ENCODE data around the gene CSK. TPM values are rescaled to one million over a fixed set of nuclear protein-coding genes. Genes with fewer than 3 reads are reported as not detected.
A peak's percentile ranks its signal among the peaks of the same experiment; 100 is the strongest.

Gene CSK
- total RNA-seq, 2 experiments from 2014 or later = 330 to 341 TPM

DNA sequence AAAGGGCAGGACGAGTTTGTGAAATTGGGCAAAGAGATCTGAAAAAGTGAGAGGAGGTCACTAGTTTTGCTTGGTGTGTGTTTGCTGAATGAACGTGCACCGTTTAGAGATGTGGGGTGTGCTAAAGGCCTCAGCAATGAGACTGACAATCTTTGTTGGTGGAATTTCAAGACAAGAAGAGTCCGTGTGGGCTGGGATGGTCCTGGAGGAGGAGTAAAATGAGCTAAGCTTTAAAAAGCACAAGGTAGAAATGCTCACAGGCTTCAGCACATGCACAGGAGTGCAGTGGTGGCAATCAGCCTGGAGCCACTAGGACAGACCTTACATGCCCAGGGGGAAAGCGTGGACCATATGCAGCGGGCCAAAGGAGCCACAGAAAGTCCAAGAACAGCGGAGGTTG, 43.1 kb downstream of the CSK start:
- POLR2A ChIA-PET = interaction anchor here (2.4 kb wide), 1 partner anchor 20 kb away, joined by 5 read pairs; no protein-coding TSS in a partner anchor
- Mint-ChIP-seq H3K4me3 (no peak overlapping the region), H3K4me1 (peaks cover 9% of the 10 kb centered on the region), H3K36me3 (ENCODE audit: low read depth) (no peaks in the 10 kb centered on the region), H3K9me3 (no peaks in the 10 kb centered on the region), H3K27ac (no peak overlapping the region), H3K27me3 (peaks cover 25% of the 10 kb centered on the region)
- DNase-seq = no peak
- CTCF ChIA-PET = interaction anchor here (1.0 to 1.3 kb wide), 2 partner anchors 8 to 53 kb away, joined by 3 to 4 read pairs; no protein-coding TSS in a partner anchor

DNA sequence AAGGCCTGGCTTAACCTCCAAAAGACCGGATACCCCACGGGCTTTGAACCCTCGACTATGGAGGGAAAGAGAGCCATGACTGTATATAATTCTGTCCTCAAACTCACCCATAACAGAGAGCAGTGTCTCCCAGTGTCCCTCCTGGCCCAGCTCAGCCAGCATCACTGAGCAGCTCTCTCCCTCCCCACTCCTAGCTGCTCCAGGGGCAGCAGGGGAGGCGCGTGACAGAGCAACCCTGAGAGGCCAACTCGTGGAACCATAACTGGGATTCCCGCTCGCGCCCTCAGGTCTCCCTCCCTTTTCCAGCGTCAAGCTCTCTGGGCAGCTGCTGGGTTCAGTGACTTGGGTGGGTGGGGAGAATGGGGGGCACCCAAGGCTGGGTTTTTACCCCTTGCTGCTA, 44.0 kb downstream of the CSK start:
- H3K4me3 Mint-ChIP-seq = no peak overlapping the region

DNA sequence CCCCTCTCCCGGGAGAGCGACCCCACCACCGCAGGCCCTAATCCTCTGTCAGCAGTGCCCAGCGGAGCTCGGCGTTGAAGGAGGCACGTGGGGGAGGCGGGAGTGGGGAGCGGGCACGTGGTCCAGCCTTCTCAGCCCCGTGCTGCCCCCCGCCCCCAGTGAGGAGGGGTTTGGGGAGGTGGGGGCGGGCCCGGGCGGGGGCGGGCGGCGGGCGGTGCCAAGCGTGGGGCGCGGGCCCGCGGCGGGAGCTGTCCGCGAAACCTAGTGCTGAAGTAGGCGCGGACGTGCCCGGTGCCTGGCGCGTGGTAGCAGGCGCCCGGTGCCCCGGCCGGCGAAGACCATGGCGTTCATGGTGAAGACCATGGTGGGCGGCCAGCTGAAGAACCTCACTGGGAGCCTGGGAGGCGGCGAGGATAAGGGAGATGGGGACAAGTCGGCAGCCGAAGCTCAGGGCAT, 44.5 kb downstream of the CSK start, which contains the start of gene CPLX3:
Gene CPLX3 (plus strand): TSS at position 264 of the 456 bp plus-strand sequence. CDS start 77 bp downstream, at position 341.
- H3K36me3 Mint-ChIP-seq (ENCODE audit: low read depth) = no peaks in the 10 kb centered on the region
- peaks cover 14% of the 10 kb centered on the region for H3K4me1 Mint-ChIP-seq
- ChIA-PET POLR2A (interaction anchor here (1.4 to 2.4 kb wide), 2 partner anchors 18 to 43 kb away, joined by 3 to 5 read pairs; no protein-coding TSS in a partner anchor), CTCF (interaction anchor here (1.0 to 1.5 kb wide), 5 partner anchors 9 to 58 kb away, joined by 3 read pairs; no protein-coding TSS in a partner anchor)
- DNase-seq = peak; percentile 66
- no peak within 1 kb of the TSS for H3K4me3 Mint-ChIP-seq
- peaks cover 25% of the 10 kb centered on the region for H3K27me3 Mint-ChIP-seq
- no peak within 1 kb of the TSS for H3K27ac Mint-ChIP-seq
- H3K9me3 Mint-ChIP-seq = no peaks in the 10 kb centered on the region

More for the DNA sequence above, 44.0 kb downstream of the CSK start:
- H3K27me3 Mint-ChIP-seq = peaks cover 25% of the 10 kb centered on the region
- H3K27ac Mint-ChIP-seq = no peak overlapping the region
- POLR2A ChIA-PET = interaction anchor here (1.4 to 2.4 kb wide), 2 partner anchors 19 to 43 kb away, joined by 3 to 5 read pairs; no protein-coding TSS in a partner anchor
- no peaks in the 10 kb centered on the region for H3K9me3 Mint-ChIP-seq
- H3K4me1 Mint-ChIP-seq = peaks cover 14% of the 10 kb centered on the region
- CTCF ChIA-PET = interaction anchor here (1.0 to 1.5 kb wide), 4 partner anchors 8 to 59 kb away, joined by 3 read pairs; no protein-coding TSS in a partner anchor
- DNase-seq = no peak
- H3K36me3 Mint-ChIP-seq (ENCODE audit: low read depth) = no peaks in the 10 kb centered on the region

DNA sequence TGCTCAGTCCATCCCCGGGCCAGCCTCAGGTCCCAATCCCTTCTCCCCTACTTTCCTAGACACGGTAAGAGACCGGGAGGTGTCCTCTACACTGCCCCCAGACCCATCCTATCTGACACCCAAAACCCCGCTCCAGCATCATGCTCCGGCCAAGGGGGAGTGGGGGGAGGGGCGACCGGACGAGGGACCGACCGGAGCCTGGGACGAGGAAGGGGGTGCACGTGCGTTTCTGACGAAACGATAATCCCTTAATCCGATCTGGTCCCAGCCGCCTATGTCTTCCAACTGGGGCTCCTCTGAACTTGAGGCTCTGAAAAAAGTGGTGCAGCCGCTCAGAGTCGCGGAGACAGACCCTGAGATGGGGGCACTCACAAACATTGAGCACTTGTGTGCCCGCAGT, 45.0 kb downstream of the CSK start:
- Mint-ChIP-seq H3K4me1 (peaks cover 14% of the 10 kb centered on the region), H3K4me3 (no peak overlapping the region), H3K9me3 (no peaks in the 10 kb centered on the region), H3K27me3 (peaks cover 25% of the 10 kb centered on the region), H3K36me3 (ENCODE audit: low read depth) (no peaks in the 10 kb centered on the region), H3K27ac (no peak overlapping the region)
- no peak for DNase-seq
- CTCF ChIA-PET = interaction anchor here (1.0 to 1.5 kb wide), 3 partner anchors 27 to 58 kb away, joined by 3 read pairs; no protein-coding TSS in a partner anchor
- POLR2A ChIA-PET = interaction anchor here (0.6 to 1.4 kb wide), 3 partner anchors 16 to 44 kb away, joined by 3 to 4 read pairs (median 4); no protein-coding TSS in a partner anchor

DNA sequence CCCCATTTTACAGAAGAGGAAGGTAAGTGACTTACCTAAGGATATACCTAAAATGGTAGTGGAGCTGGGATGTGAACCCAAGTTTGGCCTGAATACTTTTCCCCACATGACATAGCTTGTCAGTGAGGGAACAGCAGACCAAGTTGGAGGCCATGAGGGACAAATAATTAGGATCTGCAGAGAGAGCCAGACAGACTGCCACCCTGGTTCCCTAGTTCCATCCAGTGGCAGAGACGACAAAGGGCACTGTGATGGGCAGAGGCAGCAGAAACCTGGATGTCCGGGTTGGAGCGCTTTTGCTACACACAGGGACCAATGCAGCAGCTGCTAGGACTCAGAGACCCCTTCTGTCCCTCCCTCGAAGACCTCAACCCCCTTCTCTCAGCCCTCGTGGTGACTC, 45.7 kb downstream of the CSK start:
- Mint-ChIP-seq H3K4me3 (no peak overlapping the region), H3K4me1 (peaks cover 14% of the 10 kb centered on the region), H3K36me3 (ENCODE audit: low read depth) (no peaks in the 10 kb centered on the region), H3K27ac (no peak overlapping the region), H3K27me3 (peaks cover 25% of the 10 kb centered on the region), H3K9me3 (no peaks in the 10 kb centered on the region)
- DNase-seq = no peak
- ChIA-PET POLR2A (interaction anchor here (0.6 to 1.2 kb wide), 3 partner anchors 12 to 43 kb away, joined by 3 to 4 read pairs (median 4); no protein-coding TSS in a partner anchor), CTCF (no interaction called here)

DNA sequence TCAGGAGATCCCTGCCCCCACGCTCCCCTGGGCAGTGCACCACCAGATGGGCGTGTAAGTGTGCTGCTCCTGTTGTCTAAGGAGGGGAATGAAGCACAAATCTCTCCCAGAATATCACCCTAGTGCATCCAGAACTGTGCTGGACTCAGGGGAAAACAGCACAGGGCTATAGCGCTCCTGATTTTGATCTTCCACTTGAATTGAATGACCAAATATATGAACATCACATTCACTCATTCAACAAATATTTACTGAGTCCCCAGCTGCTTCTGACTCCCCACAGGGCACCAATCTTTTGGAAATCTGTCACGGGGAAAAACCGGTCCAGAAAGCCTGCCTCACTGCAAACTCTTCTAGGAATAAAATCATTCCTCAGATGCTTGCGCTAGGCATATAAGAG, 47.0 kb downstream of the CSK start:
- Mint-ChIP-seq H3K27ac (no peak overlapping the region), H3K27me3 (peaks cover 25% of the 10 kb centered on the region), H3K9me3 (no peaks in the 10 kb centered on the region)

DNA sequence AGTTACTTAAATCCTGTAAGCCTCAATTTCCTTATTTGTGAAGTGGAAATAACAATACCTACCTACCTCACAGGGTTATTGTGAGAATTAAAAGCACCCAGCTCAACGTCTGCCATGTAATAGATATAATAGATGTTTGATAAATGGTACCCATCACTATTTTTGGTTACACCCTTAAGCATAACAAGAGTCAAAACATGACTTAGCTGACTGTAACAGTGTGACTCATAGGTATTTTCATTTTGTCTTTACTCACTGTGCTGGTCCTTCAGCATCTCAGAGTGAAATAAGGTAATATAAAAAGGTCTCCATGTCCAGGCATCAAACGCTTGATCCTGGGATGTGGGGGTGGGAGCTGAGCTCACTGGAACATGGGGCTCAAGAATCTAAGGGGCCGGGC, 47.6 kb downstream of the CSK start:
- Mint-ChIP-seq H3K36me3 (ENCODE audit: low read depth) (no peaks in the 10 kb centered on the region), H3K27ac (no peak overlapping the region), H3K9me3 (no peaks in the 10 kb centered on the region), H3K4me1 (peaks cover 14% of the 10 kb centered on the region), H3K27me3 (peaks cover 23% of the 10 kb centered on the region), H3K4me3 (no peak overlapping the region)
- POLR2A ChIA-PET = interaction anchor here (1.4 to 1.8 kb wide), 2 partner anchors 23 to 41 kb away, joined by 3 to 5 read pairs; no protein-coding TSS in a partner anchor
- CTCF ChIA-PET = interaction anchor here (0.7 to 1.5 kb wide), 4 partner anchors 9 to 132 kb away, joined by 3 to 7 read pairs (median 3); no protein-coding TSS in a partner anchor
- no peak for DNase-seq

More for the DNA sequence above, 47.0 kb downstream of the CSK start:
- Mint-ChIP-seq H3K4me1 (peaks cover 14% of the 10 kb centered on the region), H3K36me3 (ENCODE audit: low read depth) (no peaks in the 10 kb centered on the region), H3K4me3 (no peak overlapping the region)
- CTCF ChIA-PET = interaction anchor here (0.9 to 1.5 kb wide), 2 partner anchors 36 to 58 kb away, joined by 3 to 7 read pairs; no protein-coding TSS in a partner anchor
- DNase-seq = no peak
- POLR2A ChIA-PET = interaction anchor here (1.4 kb wide), 1 partner anchor 40 kb away, joined by 3 read pairs; no protein-coding TSS in a partner anchor

DNA sequence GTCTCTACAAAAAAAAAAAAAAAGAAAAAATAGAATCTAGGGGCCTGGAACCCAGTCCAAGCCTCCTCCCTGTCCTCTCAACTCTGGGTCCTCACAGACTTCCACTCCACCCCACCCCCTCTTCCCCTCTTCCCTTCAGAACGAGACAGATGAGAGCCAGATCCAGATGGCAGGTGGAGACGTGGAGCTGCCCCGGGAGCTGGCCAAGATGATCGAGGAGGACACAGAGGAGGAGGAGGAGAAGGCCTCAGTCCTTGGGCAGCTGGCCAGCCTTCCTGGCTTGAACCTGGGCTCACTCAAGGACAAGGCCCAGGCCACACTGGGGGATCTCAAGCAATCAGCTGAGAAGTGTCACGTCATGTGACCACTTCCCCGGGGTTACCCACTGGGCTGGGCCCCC, 48.1 kb downstream of the CSK start:
- ChIA-PET CTCF (interaction anchor here (0.7 to 1.5 kb wide), 4 partner anchors 9 to 131 kb away, joined by 3 to 7 read pairs (median 3); no protein-coding TSS in a partner anchor), POLR2A (interaction anchor here (0.6 to 1.8 kb wide), 4 partner anchors 10 to 42 kb away, joined by 3 to 5 read pairs (median 4); no protein-coding TSS in a partner anchor)
- Mint-ChIP-seq H3K27ac (no peak overlapping the region), H3K9me3 (no peaks in the 10 kb centered on the region), H3K4me3 (no peak overlapping the region), H3K4me1 (peaks cover 14% of the 10 kb centered on the region), H3K27me3 (peaks cover 19% of the 10 kb centered on the region), H3K36me3 (ENCODE audit: low read depth) (peaks cover under 1% of the 10 kb centered on the region)
- DNase-seq = no peak

DNA sequence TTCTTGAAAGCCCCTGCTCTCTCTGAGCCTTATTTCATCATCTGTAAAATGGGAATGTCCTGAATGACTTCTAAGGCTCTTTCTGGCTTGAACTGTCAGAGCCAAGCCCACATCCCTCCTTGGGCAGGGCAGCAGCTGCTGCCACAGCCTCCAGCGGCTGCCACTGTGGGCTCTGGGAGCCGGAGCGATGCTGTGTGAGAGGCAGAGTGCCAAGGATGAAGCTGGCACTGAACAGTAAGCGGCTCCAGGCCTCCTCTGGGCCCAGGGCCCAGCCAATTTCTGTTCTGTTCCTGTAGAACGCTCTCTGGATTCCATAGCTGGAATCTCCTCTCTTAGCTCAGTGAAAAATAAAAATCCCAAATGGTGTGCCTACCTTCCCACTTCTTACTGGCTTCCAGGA, 49.0 kb downstream of the CSK start:
- POLR2A ChIA-PET = interaction anchor here (1.4 to 1.8 kb wide), 2 partner anchors 9 to 24 kb away, joined by 4 to 5 read pairs; no protein-coding TSS in a partner anchor
- no peak overlapping the region for H3K27ac Mint-ChIP-seq

DNA sequence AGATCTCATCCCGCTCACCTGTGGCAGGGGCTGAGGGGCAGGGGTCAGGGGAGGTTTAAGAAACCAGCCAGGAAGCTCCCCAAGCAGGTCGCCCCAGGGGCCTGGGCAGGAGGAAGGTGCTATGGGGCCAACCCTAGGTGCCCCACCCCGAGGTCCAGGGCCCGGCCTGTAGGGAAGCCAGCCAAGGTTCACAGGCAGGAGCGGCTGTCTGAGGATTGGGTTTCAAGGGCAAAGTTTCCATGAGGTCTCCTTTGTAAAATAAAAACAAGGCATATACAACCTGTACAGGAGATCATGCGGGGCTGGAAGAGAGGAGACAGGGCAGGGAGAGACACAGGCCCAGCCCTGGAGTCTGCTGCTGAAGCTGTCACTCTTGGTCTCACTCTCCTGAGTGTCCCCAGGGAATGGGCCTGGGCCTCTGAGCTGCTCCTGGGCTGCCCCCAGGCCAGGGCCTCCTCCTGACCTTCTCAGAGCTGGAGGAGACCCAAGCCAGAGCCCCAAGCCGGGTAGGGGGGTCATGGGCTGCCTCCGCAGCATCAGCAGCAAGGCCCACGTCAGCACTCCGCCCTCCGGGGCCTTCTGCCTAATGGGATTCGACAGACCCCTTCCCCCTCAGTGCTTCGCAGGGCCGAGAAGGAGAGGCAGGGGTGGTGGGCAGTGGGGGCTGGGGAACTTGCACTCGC, 50.1 kb downstream of the CSK start:
- H3K27ac Mint-ChIP-seq = no peak overlapping the region
- H3K27me3 Mint-ChIP-seq = peaks cover 11% of the 10 kb centered on the region
- H3K4me1 Mint-ChIP-seq = peaks cover 14% of the 10 kb centered on the region
- no peak overlapping the region for H3K4me3 Mint-ChIP-seq
- H3K9me3 Mint-ChIP-seq = no peaks in the 10 kb centered on the region
- ChIA-PET CTCF (interaction anchor here (1.9 to 2.7 kb wide), 2 partner anchors 13 to 61 kb away, joined by 4 to 12 read pairs; no protein-coding TSS in a partner anchor), POLR2A (no interaction called here)
- H3K36me3 Mint-ChIP-seq (ENCODE audit: low read depth) = peaks cover 17% of the 10 kb centered on the region
- no peak for DNase-seq

More for the DNA sequence above, 49.0 kb downstream of the CSK start:
- peaks cover 14% of the 10 kb centered on the region for H3K27me3 Mint-ChIP-seq
- H3K36me3 Mint-ChIP-seq (ENCODE audit: low read depth) = peaks cover 9% of the 10 kb centered on the region
- CTCF ChIA-PET = no interaction called here
- no peak for DNase-seq
- no peak overlapping the region for H3K4me3 Mint-ChIP-seq
- H3K4me1 Mint-ChIP-seq = peaks cover 14% of the 10 kb centered on the region
- no peaks in the 10 kb centered on the region for H3K9me3 Mint-ChIP-seq

DNA sequence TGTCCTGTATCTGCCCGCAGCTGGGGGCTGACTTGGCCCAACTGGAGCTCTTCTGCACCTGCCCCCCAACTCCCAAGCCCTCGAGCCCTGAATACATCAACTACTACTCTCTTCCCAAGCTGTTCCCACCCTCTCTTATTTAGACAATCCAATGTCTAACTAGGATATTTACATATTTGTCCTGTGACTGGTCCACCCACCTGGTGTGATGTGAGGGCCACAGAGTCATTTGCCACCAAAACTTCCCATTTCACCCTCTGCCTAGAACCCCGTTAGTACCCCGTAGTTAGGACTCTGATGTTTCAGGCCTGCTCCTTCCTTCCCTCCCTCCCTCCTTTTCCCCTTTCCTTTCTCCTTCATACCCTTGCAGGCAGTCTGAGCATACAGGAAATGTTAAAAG, 50.9 kb downstream of the CSK start:
- peaks cover 14% of the 10 kb centered on the region for H3K4me1 Mint-ChIP-seq
- CTCF ChIA-PET = interaction anchor here (1.5 to 2.7 kb wide), 3 partner anchors 14 to 71 kb away, joined by 4 to 12 read pairs (median 4); no protein-coding TSS in a partner anchor
- peaks cover 22% of the 10 kb centered on the region for H3K36me3 Mint-ChIP-seq (ENCODE audit: low read depth)
- POLR2A ChIA-PET = interaction anchor here (1.2 to 1.7 kb wide), 4 partner anchors 12 to 69 kb away, joined by 3 read pairs; no protein-coding TSS in a partner anchor
- H3K27ac Mint-ChIP-seq = no peak overlapping the region
- peaks cover 4% of the 10 kb centered on the region for H3K27me3 Mint-ChIP-seq
- no peaks in the 10 kb centered on the region for H3K9me3 Mint-ChIP-seq
- H3K4me3 Mint-ChIP-seq = no peak overlapping the region
- no peak for DNase-seq

DNA sequence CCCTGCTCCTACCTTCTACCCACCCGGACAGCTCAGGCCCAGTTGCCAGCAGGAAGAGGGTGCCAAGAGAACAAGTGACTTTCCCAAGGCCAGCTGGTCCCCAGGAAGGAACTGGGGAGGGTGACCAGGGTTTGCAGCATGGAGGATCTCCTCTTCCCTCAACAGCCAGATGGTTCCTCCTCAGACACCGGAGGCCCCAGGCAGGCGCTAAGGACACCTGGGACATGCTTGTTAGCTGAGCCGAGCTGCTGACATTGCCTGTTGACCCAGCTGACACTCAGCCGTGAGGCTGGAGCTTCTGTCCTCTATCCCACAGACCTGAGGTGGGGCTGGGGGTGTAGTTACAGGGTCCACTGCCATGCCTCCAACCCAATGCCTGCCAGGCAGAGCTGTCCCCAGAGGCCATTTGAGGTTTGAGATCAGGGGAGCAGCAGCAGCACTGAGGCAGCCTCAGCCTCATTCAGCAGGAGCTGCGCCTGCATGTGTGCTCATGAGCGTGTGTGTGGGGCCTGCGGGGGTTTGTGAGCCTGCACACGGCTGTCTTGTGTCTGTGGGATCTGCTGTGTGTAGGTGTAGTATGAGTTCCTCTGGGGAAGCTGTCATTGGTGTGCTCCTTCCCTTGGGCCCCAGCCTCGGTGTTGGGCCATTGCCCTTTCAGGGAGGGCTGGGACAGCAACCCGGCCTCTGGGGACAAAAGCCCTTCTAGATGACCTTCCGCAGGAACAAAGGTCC, 51.7 kb downstream of the CSK start:
- Mint-ChIP-seq H3K27me3 (no peaks in the 10 kb centered on the region), H3K27ac (no peak overlapping the region), H3K36me3 (ENCODE audit: low read depth) (peaks cover 22% of the 10 kb centered on the region), H3K9me3 (no peaks in the 10 kb centered on the region), H3K4me3 (no peak overlapping the region), H3K4me1 (peaks cover 14% of the 10 kb centered on the region)
- ChIA-PET POLR2A (interaction anchor here (1.2 to 1.7 kb wide), 5 partner anchors 12 to 73 kb away, joined by 3 to 4 read pairs (median 3); partner anchors contain the start of gene FAM219B), CTCF (interaction anchor here (1.0 to 2.7 kb wide), 4 partner anchors 15 to 70 kb away, joined by 4 to 12 read pairs (median 4); no protein-coding TSS in a partner anchor)
- DNase-seq = no peak
